Prostate gland (tissue), 2 donors: ENCODE results near the gene RPL41. TPM values are rescaled to one million over a fixed set of nuclear protein-coding genes. Genes with fewer than 3 reads are reported as not detected.

Source experiments
- DNase-seq: peaks from one replicate; pipeline ENCODE4 v3.0.0-alpha.2; 2019; ENCODE audit warnings: low spot score
- H3K27ac ChIP-seq, 2 donors: fragments of 200-600 bp; sonication (generic); 2 replicates each; pipeline ENCODE4 v1.5.1; 2017 to 2019
- H3K27me3 ChIP-seq: fragments of 200-600 bp; sonication (generic); replicated peaks from 2 replicates; pipeline ENCODE4 v1.5.1; 2019; ENCODE audit not compliant: insufficient read depth
- H3K36me3 ChIP-seq, 2 donors: fragments of 200-600 bp; sonication (generic); 1 replicate in 1 of 2; 2 replicates in 1 of 2; pipeline versions ENCODE4 v1.5.1 to v1.8.1; 2017 to 2019
- H3K4me1 ChIP-seq: fragments of 200-600 bp; sonication (generic); replicated peaks from 2 replicates; pipeline ENCODE4 v1.5.1; 2019
- H3K4me3 ChIP-seq, 2 donors: fragments of 200-600 bp; sonication (generic); 2 replicates each; pipeline ENCODE4 v1.5.1; 2017 to 2019
- H3K9me3 ChIP-seq: fragments of 200-600 bp; sonication (generic); 2 replicates; pipeline ENCODE4 v1.5.1; 2017
- CTCF ChIP-seq, 4 experiments: fragments of 200-600 bp in 2 of 4; fragments of 450-650 bp in 2 of 4; sonication (generic) in 2 of 4; IDR thresholded peaks; 1 replicate in 3 of 4; 2 replicates in 1 of 4; pipeline ENCODE4 v1.5.1; 2016 to 2019; ENCODE audit warnings: antibody characterized with exemption in 4 of 4, mild to moderate bottlenecking in 2 of 4, moderate library complexity in 2 of 4
- POLR2A ChIP-seq: fragments of 450-650 bp; IDR thresholded peaks from one replicate; pipeline ENCODE4 v1.6.1; 2016; ENCODE audit warnings: antibody characterized with exemption, mild to moderate bottlenecking
- POLR2AphosphoS5 ChIP-seq: sonication (generic); formaldehyde crosslinking; IDR thresholded peaks from one replicate; pipeline ENCODE4 v1.6.1; 2017; ENCODE audit warnings: antibody characterized with exemption
- WGBS: methylation state at CpG from one replicate; pipeline ENCODE4 v1.1.5; 2018; 5-methylcytosine and 5-hydroxymethylcytosine counted together
- intact Hi-C: fragments of 100-400 bp; cut with DNase I; formaldehyde crosslinking; loops from one replicate; pipeline ENCODE4 v1.14.2; 2022
- total RNA-seq, 2 donors: library from RNA; depleted of rRNA; stranded (reverse); fragments of >200 nt; gene quantifications; one replicate each; pipeline ENCODE4 v1.1.0, GENCODE V29; 2016

Gene RPL41
- total RNA-seq, 2 donors from 2014 or later: 2,549 to 4,385 TPM

- TF ChIP-seq POLR2A (no peak), CTCF (IDR thresholded peaks at IDR 0.05) (no peak), POLR2AphosphoS5 (no peak)
These were observed 12.3 kb downstream of the RPL41 start for GRCh38 chr12:56128670-56129205.

GRCh38 chr12:56129206-56129941 lies 12.9 kb downstream of the RPL41 start:
- no peaks in the 10 kb centered on the region for H3K9me3 ChIP-seq
- H3K27me3 ChIP-seq: no peaks in the 10 kb centered on the region
- WGBS: 2% methylated on average over 29 of the region's 29 CpGs
- H3K27ac ChIP-seq: peak overlapping the region; percentile 82 to 94
- H3K36me3 ChIP-seq: peaks cover 6 to 9% of the 10 kb centered on the region in 2 donors
- TF ChIP-seq POLR2AphosphoS5: peak; percentile 43
- peak in 1 of 4 experiments; percentile 6 for TF ChIP-seq CTCF (IDR thresholded peaks at IDR 0.05)
- peak; percentile 47 for TF ChIP-seq POLR2A
- intact Hi-C loops: loop anchor here (5.0 kb wide), 1 partner anchor 338 kb away; the partner anchor contains the start of gene SPRYD4
- peaks cover 11% of the 10 kb centered on the region for H3K4me1 ChIP-seq
- peak; percentile 45 for DNase-seq
- H3K4me3 ChIP-seq: peak overlapping the region; percentile 59 to 76

More at GRCh38 chr12:56128670-56129205, 12.3 kb downstream of the RPL41 start:
- Histone ChIP-seq H3K4me3 (peak overlapping the region; percentile 59 to 76), H3K9me3 (no peaks in the 10 kb centered on the region), H3K27ac (peak overlapping the region; percentile 82 to 94), H3K27me3 (no peaks in the 10 kb centered on the region), H3K4me1 (peaks cover 11% of the 10 kb centered on the region), H3K36me3 (peaks cover 6 to 9% of the 10 kb centered on the region in 2 donors)
- intact Hi-C loops: loop anchor here (5.0 kb wide), 1 partner anchor 339 kb away; the partner anchor contains the start of gene SPRYD4
- DNase-seq: peak; percentile 33
- 0% methylated on average over 20 of the region's 20 CpGs for WGBS

- TF ChIP-seq CTCF (IDR thresholded peaks at IDR 0.05) (no peak), POLR2AphosphoS5 (no peak), POLR2A (no peak)
- peak overlapping the region in 1 of 2 donors; percentile 59 for H3K4me3 ChIP-seq
- H3K36me3 ChIP-seq: peaks cover 6 to 9% of the 10 kb centered on the region in 2 donors
- 68% methylated on average over 22 of the region's 22 CpGs for WGBS
- intact Hi-C loops: loop anchor here (5.0 kb wide), 1 partner anchor 337 kb away; the partner anchor contains the start of gene SPRYD4
- H3K9me3 ChIP-seq: no peaks in the 10 kb centered on the region
- H3K27me3 ChIP-seq: no peaks in the 10 kb centered on the region
- H3K27ac ChIP-seq: peak overlapping the region in 1 of 2 donors; percentile 82
- peaks cover 11% of the 10 kb centered on the region for H3K4me1 ChIP-seq
- DNase-seq: no peak
These were observed 13.6 kb downstream of the RPL41 start for GRCh38 chr12:56129942-56130495.

GRCh38 chr12:56130876-56131275 lies 14.4 kb downstream of the RPL41 start:
- Histone ChIP-seq H3K27ac (no peak overlapping the region), H3K27me3 (no peaks in the 10 kb centered on the region), H3K36me3 (peaks cover 6 to 9% of the 10 kb centered on the region in 2 donors), H3K4me3 (no peak overlapping the region), H3K9me3 (no peaks in the 10 kb centered on the region), H3K4me1 (peaks cover 11% of the 10 kb centered on the region)
- WGBS: 86% methylated on average over 4 of the region's 4 CpGs
- DNase-seq: no peak
- intact Hi-C loops: no loop called here
- TF ChIP-seq CTCF (IDR thresholded peaks at IDR 0.05) (no peak), POLR2AphosphoS5 (no peak), POLR2A (no peak)
